Cerebellar cortex (tissue), 1 donor: ENCODE results near the gene NUP62.

Experiments
- DNase-seq: peaks from one replicate; pipeline ENCODE4 v3.0.0-alpha.2; 2015; ENCODE audit warnings: low spot score

The NUP62 gene

GRCh38 chr19:49866933-49867782 is 62.1 kb downstream of the NUP62 start, which contains the start of gene PNKP:
PNKP (minus strand) TSS chr19:49867576; CDS start chr19:49867204, 372 bp downstream.
- peak; percentile 96 for DNase-seq

GRCh38 chr19:49864890-49865289 is 64.4 kb downstream of the NUP62 start:
- no peak for DNase-seq

- no peak for DNase-seq
These were observed 65.4 kb downstream of the NUP62 start for GRCh38 chr19:49863935-49864320.

GRCh38 chr19:49863254-49863934 is 65.9 kb downstream of the NUP62 start:
- DNase-seq: no peak

- DNase-seq: no peak
These were observed 66.7 kb downstream of the NUP62 start for GRCh38 chr19:49862391-49863253.

GRCh38 chr19:49861541-49862378 is 67.5 kb downstream of the NUP62 start:
- DNase-seq: no peak

GRCh38 chr19:49861107-49861506 is 68.2 kb downstream of the NUP62 start:
- peak; percentile 70 for DNase-seq

GRCh38 chr19:49860336-49861102 is 68.8 kb downstream of the NUP62 start:
- DNase-seq: no peak

- DNase-seq: no peak
These were observed 69.5 kb downstream of the NUP62 start for GRCh38 chr19:49859682-49860335.

- no peak for DNase-seq
These were observed 71.0 kb downstream of the NUP62 start for GRCh38 chr19:49858088-49858985.

- no peak for DNase-seq
These were observed 71.5 kb downstream of the NUP62 start for GRCh38 chr19:49857838-49858087.

GRCh38 chr19:49857061-49857837 is 72.1 kb downstream of the NUP62 start:
- peak; percentile 61 for DNase-seq
